ENCODE measurements around the gene RTKN.

GRCh38 chr2:74383254-74383653 lies 58.5 kb downstream of the RTKN start:
- TF ChIP-seq CTCF (IDR thresholded peaks at IDR 0.05; ENCODE audit: insufficient read depth, low read length, poor library complexity, severe bottlenecking) (no peak), EZH2phosphoT487 (conservative IDR thresholded peaks at IDR 0.05; ENCODE audit: low read length) (no peak)

Measured in SU-DHL-6 (cell line).